Naive B cell (primary cell): ENCODE measurements around the gene GKN1. TPM values are rescaled to one million over a fixed set of nuclear protein-coding genes. Genes with fewer than 3 reads are reported as not detected.

ENCODE experiments used
- ATAC-seq, 2 donors: fragments of 150-1000 bp; cut with Tn5 transposase; 2 replicates each; pipeline ENCODE4 v1.10.0; 2021; ENCODE audit warnings: low read depth in 2 of 2, mild to moderate bottlenecking in 2 of 2, moderate library complexity in 2 of 2
- DNase-seq: peaks from one replicate; pipeline ENCODE4 v3.0.0; 2022
- H3K27ac Mint-ChIP-seq, 6 donors: one replicate each; pipeline ENCODE4 v1.8.0; 2020 to 2022; ENCODE audit warnings: mild to moderate bottlenecking in 6 of 6, mixed read lengths in 6 of 6, moderate library complexity in 5 of 6, inconsistent platforms in 2 of 6
- H3K27me3 Mint-ChIP-seq, 3 donors: one replicate each; pipeline ENCODE4 v1.8.0; 2021 to 2022; ENCODE audit warnings: mixed read lengths in 3 of 3, mild to moderate bottlenecking in 1 of 3
- H3K36me3 Mint-ChIP-seq, 2 donors: one replicate each; pipeline ENCODE4 v1.8.0; 2020 to 2022; ENCODE audit warnings: mixed read lengths in 2 of 2, inconsistent platforms in 1 of 2, mild to moderate bottlenecking in 1 of 2
- H3K4me1 Mint-ChIP-seq, 3 donors: one replicate each; pipeline ENCODE4 v1.8.0; 2020 to 2022; ENCODE audit warnings: mixed read lengths in 3 of 3, inconsistent platforms in 1 of 3, mild to moderate bottlenecking in 1 of 3, moderate library complexity in 1 of 3
- H3K4me3 Mint-ChIP-seq, 8 donors: one replicate each; pipeline ENCODE4 v1.8.0; 2020 to 2022; ENCODE audit warnings: mild to moderate bottlenecking in 8 of 8, mixed read lengths in 8 of 8, moderate library complexity in 8 of 8, inconsistent platforms in 2 of 8
- H3K9me3 Mint-ChIP-seq, 7 donors: one replicate each; pipeline ENCODE4 v1.8.0; 2020 to 2022; ENCODE audit warnings: mixed read lengths in 7 of 7, mild to moderate bottlenecking in 5 of 7, inconsistent platforms in 2 of 7, moderate library complexity in 1 of 7
- polyA plus RNA-seq, 6 donors: library from polyadenylated mRNA; unstranded; fragments of 300-500 nt; fragmentation: Illumina TruSeq; gene quantifications; one replicate each; pipeline ENCODE4 v1.2.3, GENCODE V29; 2021; ENCODE audit warnings: low read depth in 6 of 6

GKN1 gene
- polyA plus RNA-seq, 6 donors from 2014 or later: not detected

GRCh38 chr2:68995916-68996315 is 21.5 kb downstream of the GKN1 start:
- Mint-ChIP-seq H3K27me3 (peaks cover 25 to 45% (median 33%) of the 10 kb centered on the region in 3 donors), H3K9me3 (peaks cover 0 to 8% (median 5%) of the 10 kb centered on the region in 7 donors), H3K4me3 (no peak overlapping the region), H3K27ac (no peak overlapping the region), H3K36me3 (no peaks in the 10 kb centered on the region), H3K4me1 (no peaks in the 10 kb centered on the region)
- ATAC-seq: no peak
- DNase-seq: no peak

GRCh38 chr2:68997401-68997800 is 23.0 kb downstream of the GKN1 start:
- ATAC-seq (no peak), DNase-seq (no peak)
- Mint-ChIP-seq H3K4me1 (no peaks in the 10 kb centered on the region), H3K36me3 (peaks cover 8 to 10% of the 10 kb centered on the region in 2 donors), H3K4me3 (no peak overlapping the region), H3K9me3 (peaks cover 8 to 20% (median 14%) of the 10 kb centered on the region in 7 donors), H3K27ac (no peak overlapping the region), H3K27me3 (peaks cover 31 to 48% (median 44%) of the 10 kb centered on the region in 3 donors)

GRCh38 chr2:69001879-69002278 is 27.4 kb downstream of the GKN1 start:
- DNase-seq (no peak), ATAC-seq (no peak)
- H3K9me3 Mint-ChIP-seq: peaks cover 8 to 33% (median 19%) of the 10 kb centered on the region in 7 donors
- H3K27me3 Mint-ChIP-seq: peaks cover 34 to 46% (median 42%) of the 10 kb centered on the region in 3 donors
- no peak overlapping the region for H3K27ac Mint-ChIP-seq
- H3K36me3 Mint-ChIP-seq: peaks cover 8 to 21% of the 10 kb centered on the region in 2 donors
- H3K4me3 Mint-ChIP-seq: no peak overlapping the region
- H3K4me1 Mint-ChIP-seq: no peaks in the 10 kb centered on the region

GRCh38 chr2:69003731-69004130 is 29.3 kb downstream of the GKN1 start:
- ATAC-seq (no peak), DNase-seq (no peak)
- peak overlapping the region in 1 of 6 donors; percentile 27 for H3K27ac Mint-ChIP-seq
- H3K4me1 Mint-ChIP-seq: no peaks in the 10 kb centered on the region
- peaks cover 8 to 33% (median 19%) of the 10 kb centered on the region in 7 donors for H3K9me3 Mint-ChIP-seq
- peaks cover 39 to 40% (median 39%) of the 10 kb centered on the region in 3 donors for H3K27me3 Mint-ChIP-seq
- H3K4me3 Mint-ChIP-seq: no peak overlapping the region
- H3K36me3 Mint-ChIP-seq: peaks cover 8 to 21% of the 10 kb centered on the region in 2 donors

- Mint-ChIP-seq H3K36me3 (peaks cover 3 to 13% of the 10 kb centered on the region in 2 donors), H3K4me3 (no peak overlapping the region), H3K9me3 (peaks cover 0 to 15% (median 10%) of the 10 kb centered on the region in 7 donors), H3K4me1 (no peaks in the 10 kb centered on the region), H3K27ac (no peak overlapping the region), H3K27me3 (peaks cover 36 to 54% (median 48%) of the 10 kb centered on the region in 3 donors)
- DNase-seq (no peak), ATAC-seq (no peak)
These were observed 32.7 kb downstream of the GKN1 start for GRCh38 chr2:69007169-69007568.

GRCh38 chr2:69007603-69008002 is 33.2 kb downstream of the GKN1 start:
- H3K27me3 Mint-ChIP-seq: peaks cover 40 to 54% (median 48%) of the 10 kb centered on the region in 3 donors
- no peak for ATAC-seq
- no peak overlapping the region for H3K27ac Mint-ChIP-seq
- peaks cover 0 to 11% (median 7%) of the 10 kb centered on the region in 7 donors for H3K9me3 Mint-ChIP-seq
- H3K36me3 Mint-ChIP-seq: peaks cover 2 to 12% of the 10 kb centered on the region in 2 donors
- DNase-seq: no peak
- no peak overlapping the region for H3K4me3 Mint-ChIP-seq
- peaks cover 2 to 3% (median 3%) of the 10 kb centered on the region in 3 donors for H3K4me1 Mint-ChIP-seq

- DNase-seq (no peak), ATAC-seq (no peak)
- peaks cover 9 to 18% (median 16%) of the 10 kb centered on the region in 3 donors for H3K4me1 Mint-ChIP-seq
- H3K9me3 Mint-ChIP-seq: no peaks in the 10 kb centered on the region
- peaks cover 4 to 9% of the 10 kb centered on the region in 2 donors for H3K36me3 Mint-ChIP-seq
- H3K27ac Mint-ChIP-seq: no peak overlapping the region
- no peak overlapping the region for H3K4me3 Mint-ChIP-seq
- H3K27me3 Mint-ChIP-seq: peaks cover 54 to 64% (median 59%) of the 10 kb centered on the region in 3 donors
These were observed 36.2 kb downstream of the GKN1 start for GRCh38 chr2:69010437-69011194.

- no peak for DNase-seq
- ATAC-seq: no peak
- peaks cover 44 to 64% (median 48%) of the 10 kb centered on the region in 3 donors for H3K27me3 Mint-ChIP-seq
- H3K9me3 Mint-ChIP-seq: no peaks in the 10 kb centered on the region
- peak overlapping the region in 6 of 8 donors; percentile 7 to 93 (median 78) for H3K4me3 Mint-ChIP-seq
- peak overlapping the region in 1 of 6 donors; percentile 43 for H3K27ac Mint-ChIP-seq
- H3K4me1 Mint-ChIP-seq: peaks cover 9 to 18% (median 16%) of the 10 kb centered on the region in 3 donors
- peaks cover 4 to 9% of the 10 kb centered on the region in 2 donors for H3K36me3 Mint-ChIP-seq
These were observed 37.2 kb downstream of the GKN1 start for GRCh38 chr2:69011611-69012157.

GRCh38 chr2:69012310-69013141 is 38.1 kb downstream of the GKN1 start:
- peak; percentile 18 for DNase-seq
- peaks cover 51 to 71% (median 57%) of the 10 kb centered on the region in 3 donors for H3K27me3 Mint-ChIP-seq
- H3K9me3 Mint-ChIP-seq: no peaks in the 10 kb centered on the region
- ATAC-seq: peak; percentile 50 to 72
- peaks cover 4 to 9% of the 10 kb centered on the region in 2 donors for H3K36me3 Mint-ChIP-seq
- peak overlapping the region in 1 of 6 donors; percentile 21 for H3K27ac Mint-ChIP-seq
- peak overlapping the region; percentile 74 to 93 (median 85) for H3K4me3 Mint-ChIP-seq
- H3K4me1 Mint-ChIP-seq: peaks cover 9 to 18% (median 16%) of the 10 kb centered on the region in 3 donors

- peak within 1 kb of the TSS in 3 of 6 donors; percentile 21 to 71 (median 63) for H3K27ac Mint-ChIP-seq
- peaks cover 4 to 9% of the 10 kb centered on the region in 2 donors for H3K36me3 Mint-ChIP-seq
- ATAC-seq: peak; percentile 33 to 45
- H3K4me3 Mint-ChIP-seq: peak within 1 kb of the TSS; percentile 74 to 93 (median 85)
- H3K27me3 Mint-ChIP-seq: peaks cover 57 to 77% (median 64%) of the 10 kb centered on the region in 3 donors
- H3K9me3 Mint-ChIP-seq: no peaks in the 10 kb centered on the region
- H3K4me1 Mint-ChIP-seq: peaks cover 9 to 18% (median 16%) of the 10 kb centered on the region in 3 donors
- peak; percentile 9 for DNase-seq
These were observed 38.9 kb downstream of the GKN1 start, which contains the start of gene ANTXR1 for GRCh38 chr2:69013142-69013839. Gene ANTXR1 (plus strand): TSS chr2:69013179. CDS start chr2:69013500, 321 bp downstream.

- peak overlapping the region; percentile 47 to 86 (median 69) for H3K4me3 Mint-ChIP-seq
- DNase-seq: no peak
These were observed 39.7 kb downstream of the GKN1 start for GRCh38 chr2:69013840-69014821.

More at GRCh38 chr2:69013840-69014821, 39.7 kb downstream of the GKN1 start:
- Mint-ChIP-seq H3K9me3 (no peaks in the 10 kb centered on the region), H3K36me3 (peaks cover 4 to 9% of the 10 kb centered on the region in 2 donors), H3K27me3 (peaks cover 55 to 77% (median 71%) of the 10 kb centered on the region in 3 donors), H3K4me1 (peaks cover 9 to 18% (median 16%) of the 10 kb centered on the region in 3 donors), H3K27ac (peak overlapping the region in 1 of 6 donors; percentile 71)
- ATAC-seq: no peak
